ENCODE measurements around the gene KLF1. TPM values are rescaled to one million over a fixed set of nuclear protein-coding genes. Genes with fewer than 3 reads are reported as not detected.
A peak's percentile ranks its signal among the peaks of the same experiment; 100 is the strongest.

The KLF1 gene
- polyA plus RNA-seq, 3 donors = 0.24 to 0.45 (median 0.28) TPM

- H3K4me2 ChIP-seq (replicated peaks; ENCODE audit: extremely low read depth, low read length, poor library complexity, severe bottlenecking) = no peak overlapping the region
- WGBS (ENCODE audit: insufficient coverage) = 70% methylated on average over 8 of the region's 10 CpGs
- no peak overlapping the region for H3K4me3 ChIP-seq (replicated peaks in 1 of 3; ENCODE audit: low read depth in 2 of 3, low read length in 3 of 3)
- H3K4me1 Mint-ChIP-seq = peaks cover 45% of the 10 kb centered on the region
- H3K9ac ChIP-seq (ENCODE audit: insufficient read depth, low read length, poor library complexity, severe bottlenecking) = no peak overlapping the region
- peaks cover 59% of the 10 kb centered on the region for H3K79me2 ChIP-seq (ENCODE audit: insufficient read depth, low read length)
- peaks cover 10 to 13% of the 10 kb centered on the region in 2 donors for H3K36me3 ChIP-seq (replicated peaks in 1 of 2; ENCODE audit: control insufficient read depth in 1 of 2, insufficient read depth in 2 of 2, low read length in 2 of 2)
- no peaks in the 10 kb centered on the region for H3K9me3 ChIP-seq (replicated peaks in 1 of 2; ENCODE audit: control insufficient read depth in 1 of 2, insufficient read depth in 1 of 2, low read length in 2 of 2)
- no peaks in the 10 kb centered on the region for H3K27me3 ChIP-seq (ENCODE audit: control insufficient read depth in 2 of 2, insufficient read depth in 2 of 2, low read length in 2 of 2)
- no peak overlapping the region for H3K27ac ChIP-seq (ENCODE audit: low read depth in 1 of 2, low read length in 2 of 2)
- H3K27me3 Mint-ChIP-seq (ENCODE audit: low read depth in 3 of 3) = peaks cover 0 to 4% (median 2%) of the 10 kb centered on the region in 3 donors
- no peak for DNase-seq
- intact Hi-C loops (cut with micrococcal nuclease) = loop anchor here (5.0 to 10.0 kb wide), 2 partner anchors 50 to 143 kb away; partner anchors contain the start of genes DNASE2 (in 1 of the 2), JUNB (in 1 of the 2) and KLF1 (in 1 of the 2)
- H4K20me1 ChIP-seq (ENCODE audit: insufficient read depth, low read length) = peaks cover 27% of the 10 kb centered on the region
- no peaks in the 10 kb centered on the region for H3K9me3 Mint-ChIP-seq
- peaks cover 48 to 54% of the 10 kb centered on the region in 2 donors for H3K4me1 ChIP-seq (ENCODE audit: control insufficient read depth in 1 of 2, insufficient read depth in 2 of 2, low read length in 2 of 2)
- no peak overlapping the region for H3K27ac Mint-ChIP-seq
- TF ChIP-seq, protein P1, sequence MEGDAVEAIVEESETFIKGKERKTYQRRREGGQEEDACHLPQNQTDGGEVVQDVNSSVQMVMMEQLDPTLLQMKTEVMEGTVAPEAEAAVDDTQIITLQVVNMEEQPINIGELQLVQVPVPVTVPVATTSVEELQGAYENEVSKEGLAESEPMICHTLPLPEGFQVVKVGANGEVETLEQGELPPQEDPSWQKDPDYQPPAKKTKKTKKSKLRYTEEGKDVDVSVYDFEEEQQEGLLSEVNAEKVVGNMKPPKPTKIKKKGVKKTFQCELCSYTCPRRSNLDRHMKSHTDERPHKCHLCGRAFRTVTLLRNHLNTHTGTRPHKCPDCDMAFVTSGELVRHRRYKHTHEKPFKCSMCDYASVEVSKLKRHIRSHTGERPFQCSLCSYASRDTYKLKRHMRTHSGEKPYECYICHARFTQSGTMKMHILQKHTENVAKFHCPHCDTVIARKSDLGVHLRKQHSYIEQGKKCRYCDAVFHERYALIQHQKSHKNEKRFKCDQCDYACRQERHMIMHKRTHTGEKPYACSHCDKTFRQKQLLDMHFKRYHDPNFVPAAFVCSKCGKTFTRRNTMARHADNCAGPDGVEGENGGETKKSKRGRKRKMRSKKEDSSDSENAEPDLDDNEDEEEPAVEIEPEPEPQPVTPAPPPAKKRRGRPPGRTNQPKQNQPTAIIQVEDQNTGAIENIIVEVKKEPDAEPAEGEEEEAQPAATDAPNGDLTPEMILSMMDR (IDR thresholded peaks at IDR 0.05) = no peak
- no peak overlapping the region for H2AFZ ChIP-seq (ENCODE audit: insufficient read depth, low read depth, low read length, poor library complexity, severe bottlenecking)
- H3K36me3 Mint-ChIP-seq = peaks cover 15 to 18% of the 10 kb centered on the region in 2 donors
- no peak overlapping the region for H3K4me3 Mint-ChIP-seq
Measured at GRCh38 chr19:12935071-12935470, 48.1 kb upstream of the KLF1 start.

GRCh38 chr19:12933287-12934072 is 46.5 kb upstream of the KLF1 start, which contains the start of gene FARSA:
TSS of gene FARSA (minus strand) at chr19:12933711. CDS start at chr19:12933696, 15 bp downstream.
- peak within 1 kb of the TSS; percentile 86 for H3K4me2 ChIP-seq (replicated peaks; ENCODE audit: extremely low read depth, low read length, poor library complexity, severe bottlenecking)
- Mint-ChIP-seq H3K27me3 (ENCODE audit: low read depth in 3 of 3) (peaks cover 0 to 4% (median 2%) of the 10 kb centered on the region in 3 donors), H3K9me3 (no peaks in the 10 kb centered on the region), H3K36me3 (peaks cover 20 to 26% of the 10 kb centered on the region in 2 donors), H3K27ac (peak within 1 kb of the TSS; percentile 89 to 96 (median 93)), H3K4me3 (peak within 1 kb of the TSS; percentile 93 to 98), H3K4me1 (peaks cover 32% of the 10 kb centered on the region)
- H3K27me3 ChIP-seq (ENCODE audit: control insufficient read depth in 2 of 2, insufficient read depth in 2 of 2, low read length in 2 of 2) = no peaks in the 10 kb centered on the region
- H3K27ac ChIP-seq (ENCODE audit: low read depth in 1 of 2, low read length in 2 of 2) = peak within 1 kb of the TSS; percentile 72 to 89
- H3K9me3 ChIP-seq (replicated peaks in 1 of 2; ENCODE audit: control insufficient read depth in 1 of 2, insufficient read depth in 1 of 2, low read length in 2 of 2) = no peaks in the 10 kb centered on the region
- TF ChIP-seq, protein P1 (IDR thresholded peaks at IDR 0.05) = no peak
- peaks cover 36 to 38% of the 10 kb centered on the region in 2 donors for H3K4me1 ChIP-seq (ENCODE audit: control insufficient read depth in 1 of 2, insufficient read depth in 2 of 2, low read length in 2 of 2)
- intact Hi-C loops (cut with micrococcal nuclease) = loop anchor here (5.0 to 10.0 kb wide), 2 partner anchors 41 to 49 kb away; partner anchors contain the start of genes DNASE2 (in 1 of the 2), GCDH (in 1 of the 2) and KLF1 (in 1 of the 2)
- H4K20me1 ChIP-seq (ENCODE audit: insufficient read depth, low read length) = peaks cover 11% of the 10 kb centered on the region
- under 1% methylated on average over 32 of the region's 51 CpGs for WGBS (ENCODE audit: insufficient coverage)
- peak within 1 kb of the TSS; percentile 86 to 97 (median 91) for H3K4me3 ChIP-seq (replicated peaks in 1 of 3; ENCODE audit: low read depth in 2 of 3, low read length in 3 of 3)
- peaks cover 48% of the 10 kb centered on the region for H3K79me2 ChIP-seq (ENCODE audit: insufficient read depth, low read length)
- DNase-seq = peak; percentile 90 to 93 (median 90)
- H3K9ac ChIP-seq (ENCODE audit: insufficient read depth, low read length, poor library complexity, severe bottlenecking) = peak within 1 kb of the TSS; percentile 90
- peak within 1 kb of the TSS; percentile 91 for H2AFZ ChIP-seq (ENCODE audit: insufficient read depth, low read depth, low read length, poor library complexity, severe bottlenecking)
- peaks cover 19 to 24% of the 10 kb centered on the region in 2 donors for H3K36me3 ChIP-seq (replicated peaks in 1 of 2; ENCODE audit: control insufficient read depth in 1 of 2, insufficient read depth in 2 of 2, low read length in 2 of 2)
